Fibroblast of skin of left biceps (primary cell): ENCODE data around the gene UBE2J2.

ENCODE experiments used
- DNase-seq, 2 experiments: peaks; one replicate each; pipeline ENCODE4 v3.0.0-alpha.2; 2013; ENCODE audit warnings: low read depth in 2 of 2

Gene UBE2J2

GRCh38 chr1:1239614-1240347 is 33.9 kb downstream of the UBE2J2 start:
- no peak for DNase-seq

GRCh38 chr1:1239227-1239613 is 34.4 kb downstream of the UBE2J2 start:
- no peak for DNase-seq

- DNase-seq, result no peak
Measured at GRCh38 chr1:1238702-1239178, 34.9 kb downstream of the UBE2J2 start.

- no peak for DNase-seq
Measured at GRCh38 chr1:1237874-1238701, 35.6 kb downstream of the UBE2J2 start.

GRCh38 chr1:1236945-1237873 is 36.4 kb downstream of the UBE2J2 start:
- DNase-seq, result no peak

GRCh38 chr1:1236176-1236763 is 37.4 kb downstream of the UBE2J2 start:
- DNase-seq, result no peak

- DNase-seq, result no peak
Measured at GRCh38 chr1:1235016-1235744, 38.5 kb downstream of the UBE2J2 start.

GRCh38 chr1:1234180-1234808 is 39.4 kb downstream of the UBE2J2 start:
- no peak for DNase-seq

- DNase-seq, result no peak
Measured at GRCh38 chr1:1233567-1233892, 40.1 kb downstream of the UBE2J2 start.

- DNase-seq, result no peak
Measured at GRCh38 chr1:1232796-1233566, 40.7 kb downstream of the UBE2J2 start.

- no peak for DNase-seq
Measured at GRCh38 chr1:1232208-1232795, 41.4 kb downstream of the UBE2J2 start, which contains the start of gene B3GALT6. B3GALT6 (plus strand) TSS chr1:1232237; CDS start chr1:1232279, 42 bp downstream.

- DNase-seq, result peak; percentile 93
Measured at GRCh38 chr1:1231400-1232207, 42.0 kb downstream of the UBE2J2 start, which contains the start of gene SDF4. SDF4 (minus strand) TSS chr1:1232001; CDS start chr1:1228772, 3,229 bp downstream.

- no peak for DNase-seq
Measured at GRCh38 chr1:1230656-1231399, 42.8 kb downstream of the UBE2J2 start.

- DNase-seq, result no peak
Measured at GRCh38 chr1:1229770-1230169, 43.9 kb downstream of the UBE2J2 start.

GRCh38 chr1:1228596-1229321 is 44.9 kb downstream of the UBE2J2 start:
- DNase-seq, result no peak

GRCh38 chr1:1228187-1228586 is 45.5 kb downstream of the UBE2J2 start:
- DNase-seq, result no peak

- no peak for DNase-seq
Measured at GRCh38 chr1:1227386-1227785, 46.3 kb downstream of the UBE2J2 start.
